GM18870 (cell line): ENCODE results near the gene ATP6V1G1.
"Not testable (repeated sequence)": the region's sequence is repeated elsewhere in the genome, so short reads cannot be mapped to it uniquely, and the experiment has no call there.

Experiments used
- ATAC-seq: cut with Tn5 transposase; IDR thresholded peaks from one replicate; pipeline ENCODE4 v1.9.1; 2021; ENCODE audit warnings: moderate library complexity; ENCODE audit not compliant: unreplicated experiment

Gene ATP6V1G1

DNA sequence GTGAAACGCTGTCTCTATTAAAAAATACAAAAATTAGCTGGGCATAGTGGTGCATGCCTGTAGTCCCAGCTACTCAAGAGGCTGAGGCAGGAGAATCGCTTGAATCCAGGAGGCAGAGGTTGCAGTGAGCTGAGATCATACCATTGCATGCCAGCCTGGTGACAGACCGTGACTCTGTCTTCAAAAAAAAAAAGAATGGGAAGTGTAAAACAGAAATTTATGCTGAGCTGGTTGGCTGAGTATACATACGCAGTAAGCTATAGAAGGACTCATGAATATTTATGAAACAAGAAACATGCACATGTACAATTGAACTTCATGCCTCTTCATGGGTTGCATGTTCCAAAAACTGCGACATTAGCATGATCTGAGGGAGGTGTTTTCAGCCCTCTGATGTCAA lies 10.8 kb upstream of the ATP6V1G1 start:
- ATAC-seq, result not testable (repeated sequence)

DNA sequence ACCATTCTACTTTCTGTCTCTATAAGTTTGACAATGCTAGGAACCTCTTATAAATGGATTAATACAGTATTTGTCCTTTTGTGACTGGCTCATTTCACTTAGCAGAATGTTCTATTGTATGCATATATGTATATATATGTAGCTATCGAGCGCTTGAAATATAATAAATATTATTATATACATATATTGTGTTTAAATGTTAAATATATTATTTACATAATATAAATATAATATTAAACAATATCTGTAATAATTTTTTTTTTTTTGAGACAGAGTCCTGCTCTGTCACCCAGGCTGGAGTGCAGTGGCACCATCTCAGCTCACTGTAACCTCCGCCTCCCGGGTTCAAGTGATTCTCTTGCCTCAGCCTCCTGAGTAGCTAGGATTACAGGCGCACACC lies 9.4 kb upstream of the ATP6V1G1 start:
- not testable (repeated sequence) for ATAC-seq

DNA sequence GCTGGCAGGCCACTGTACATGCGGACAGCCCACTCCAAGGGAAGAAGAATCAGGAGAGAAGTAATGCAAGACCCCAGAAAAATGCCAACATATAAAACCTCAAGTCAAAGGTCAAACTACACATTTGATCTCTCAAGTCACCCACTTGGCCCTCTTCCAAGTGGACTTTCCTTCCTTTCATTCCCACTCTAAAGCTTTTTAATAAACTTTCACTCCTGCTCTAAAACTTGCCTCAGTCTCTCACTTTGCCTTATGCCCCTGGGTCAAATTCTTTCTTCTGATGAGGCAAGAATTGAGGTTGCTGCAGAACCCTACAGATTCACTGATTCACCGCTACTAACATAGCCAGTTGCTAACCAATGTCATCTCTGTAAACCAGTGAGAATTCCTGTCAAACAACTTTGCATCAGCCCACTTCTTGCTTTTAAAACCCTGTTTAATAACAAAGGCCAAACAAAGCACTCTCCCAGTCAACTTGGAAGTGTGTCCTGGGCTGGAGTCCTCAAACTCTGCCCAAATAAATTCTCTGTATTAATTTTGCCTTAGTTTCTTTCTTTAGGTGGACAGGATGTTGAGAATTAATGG lies 6.9 kb upstream of the ATP6V1G1 start:
- no peak for ATAC-seq

DNA sequence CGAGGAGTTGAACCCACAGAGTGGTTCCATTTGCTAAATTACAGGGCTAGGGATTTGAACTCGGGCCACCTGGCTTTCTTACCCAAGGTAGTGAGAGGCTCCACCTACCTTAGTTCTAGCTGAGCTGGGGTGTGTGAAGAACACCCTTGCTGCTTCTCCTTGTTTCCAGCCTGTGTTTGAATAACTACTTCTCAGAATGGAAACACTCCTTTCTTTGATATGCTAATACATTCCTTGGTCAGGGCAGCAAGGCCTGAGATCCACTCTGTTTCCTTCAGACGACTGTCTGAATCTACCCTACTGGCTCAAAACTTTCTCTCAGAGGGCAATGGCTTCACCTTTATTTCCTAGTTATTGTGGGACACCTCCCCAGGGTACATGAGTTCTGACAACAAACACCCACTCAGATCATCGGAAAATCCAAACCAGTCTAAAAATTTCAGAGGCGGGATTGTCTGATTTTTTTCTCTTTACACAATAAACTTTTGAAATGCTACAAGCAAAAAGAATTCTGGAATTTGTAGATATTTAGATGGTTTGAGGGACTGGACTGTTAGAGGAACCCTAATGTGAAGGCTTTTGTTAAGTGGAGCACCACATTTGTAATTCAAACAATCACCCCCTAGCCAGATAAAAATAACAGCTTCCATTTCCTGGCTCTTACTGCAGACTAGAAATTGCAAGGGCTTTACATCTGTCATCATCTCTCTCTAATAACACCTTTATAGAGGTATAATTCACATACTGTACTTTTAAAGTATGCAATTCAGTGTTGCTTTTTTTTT lies 4.0 kb upstream of the ATP6V1G1 start:
- ATAC-seq, result no peak

GRCh38 chr9:114588210-114588609 lies 641 bp downstream of the ATP6V1G1 start:
- ATAC-seq, result no peak

GRCh38 chr9:114588651-114589526 lies 1.3 kb downstream of the ATP6V1G1 start:
- no peak for ATAC-seq

GRCh38 chr9:114590328-114590727 lies 2.8 kb downstream of the ATP6V1G1 start:
- no peak for ATAC-seq

DNA sequence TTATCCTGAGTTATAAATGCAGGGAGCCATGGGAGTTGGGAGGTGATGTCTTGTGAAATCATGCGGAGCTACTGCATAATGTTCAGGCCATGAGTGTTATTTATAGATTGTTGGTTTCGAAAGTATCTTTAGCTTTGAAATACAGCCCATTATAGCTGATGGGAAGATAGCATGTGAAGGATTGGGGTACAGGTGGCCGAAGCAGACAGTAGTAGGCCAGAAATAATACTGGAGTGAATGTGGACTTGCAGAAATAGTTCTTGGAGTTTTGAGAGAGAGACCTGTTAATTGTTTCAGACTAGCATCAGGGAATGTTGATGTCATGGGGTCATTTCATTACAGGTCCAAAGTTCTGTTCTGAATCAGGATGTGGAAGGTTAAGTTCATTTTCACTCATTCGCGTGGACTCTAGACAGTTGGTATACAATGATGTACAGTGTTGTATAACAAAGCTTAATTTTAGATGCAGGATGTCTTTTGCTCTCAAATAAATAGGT lies 3.8 kb downstream of the ATP6V1G1 start:
- ATAC-seq, result no peak

GRCh38 chr9:114591849-114592248 lies 4.3 kb downstream of the ATP6V1G1 start:
- no peak for ATAC-seq

DNA sequence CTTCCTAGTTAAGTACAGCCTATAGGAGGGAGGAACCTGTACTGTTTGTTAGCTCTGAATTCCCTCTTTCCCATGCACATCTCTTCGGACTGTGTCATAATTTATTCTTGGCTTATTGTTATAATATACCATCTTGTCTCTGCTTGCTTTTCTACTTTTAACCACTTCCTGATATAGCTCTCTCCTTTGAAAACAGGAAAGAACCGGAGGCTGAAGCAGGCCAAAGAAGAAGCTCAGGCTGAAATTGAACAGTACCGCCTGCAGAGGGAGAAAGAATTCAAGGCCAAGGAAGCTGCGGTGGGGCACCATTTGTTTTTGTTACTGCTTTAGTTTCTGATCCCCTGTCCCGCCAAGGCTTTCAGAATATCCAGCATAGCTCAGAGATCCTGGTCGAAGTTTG lies 4.8 kb downstream of the ATP6V1G1 start:
- no peak for ATAC-seq

DNA sequence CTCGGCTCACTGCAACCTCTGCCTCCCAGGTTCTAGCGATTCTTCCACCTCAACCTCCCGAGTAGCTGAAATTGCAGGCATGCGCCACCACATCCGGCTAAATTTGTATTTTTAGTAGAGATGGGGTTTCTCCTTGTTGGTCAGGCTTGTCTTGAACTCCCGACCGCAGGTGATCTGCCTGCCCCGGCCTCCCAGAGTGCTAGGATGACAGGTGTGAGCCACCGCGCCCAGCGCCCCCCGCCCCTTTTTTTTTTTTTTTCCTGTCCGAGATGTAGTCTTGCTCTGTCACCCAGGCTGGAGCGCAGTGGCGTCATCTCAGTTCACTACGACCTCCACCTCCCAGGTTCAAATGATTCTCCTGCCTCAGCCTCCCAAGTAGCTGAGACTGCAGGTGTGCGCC lies 6.6 kb downstream of the ATP6V1G1 start:
- no peak for ATAC-seq

GRCh38 chr9:114600502-114601248 lies 13.1 kb downstream of the ATP6V1G1 start:
- not testable (repeated sequence) for ATAC-seq

- ATAC-seq, result not testable (repeated sequence)
These were observed 14.2 kb downstream of the ATP6V1G1 start for GRCh38 chr9:114601787-114602186.

DNA sequence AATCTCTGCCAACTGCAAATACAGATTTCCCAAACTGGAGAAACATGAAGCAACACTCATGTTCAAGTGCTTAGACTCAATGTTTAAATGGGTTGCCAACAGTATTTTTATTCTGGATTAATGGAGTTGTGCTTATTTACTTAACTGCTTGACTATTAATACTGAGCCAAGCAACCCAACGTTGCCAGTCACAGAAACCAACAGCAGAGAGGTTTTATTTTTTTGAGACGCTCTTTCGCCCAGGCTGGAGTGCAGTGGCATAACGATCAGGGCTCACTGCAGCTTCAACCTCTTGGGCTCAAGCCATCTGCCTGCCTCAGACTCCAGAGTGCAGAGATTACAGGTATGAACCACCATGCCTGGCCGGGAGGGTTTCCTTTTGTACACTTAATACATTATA lies 15.1 kb downstream of the ATP6V1G1 start:
- ATAC-seq, result no peak

- no peak for ATAC-seq
These were observed 15.7 kb downstream of the ATP6V1G1 start for GRCh38 chr9:114603248-114603647.

DNA sequence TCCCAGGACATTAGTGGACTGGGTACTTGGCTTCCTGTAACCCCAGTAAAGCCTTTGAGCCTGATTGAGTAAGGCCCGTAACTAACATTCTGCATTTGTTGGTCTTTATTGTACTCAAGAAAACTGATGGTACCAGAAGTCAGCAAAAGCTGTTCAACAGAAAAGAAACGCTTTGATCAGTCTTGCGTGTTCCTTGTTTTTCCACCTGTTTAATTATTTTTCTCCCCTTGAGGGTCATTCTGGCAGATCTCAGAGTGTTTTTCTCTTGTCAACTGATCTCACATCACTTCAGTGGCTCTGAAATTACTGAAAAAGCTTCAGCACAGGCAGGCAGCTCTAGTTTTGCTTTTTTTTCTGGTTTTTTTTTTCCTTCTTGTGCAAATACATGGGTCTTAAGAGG lies 17.4 kb downstream of the ATP6V1G1 start:
- no peak for ATAC-seq

GRCh38 chr9:114606068-114606467 lies 18.5 kb downstream of the ATP6V1G1 start:
- no peak for ATAC-seq

DNA sequence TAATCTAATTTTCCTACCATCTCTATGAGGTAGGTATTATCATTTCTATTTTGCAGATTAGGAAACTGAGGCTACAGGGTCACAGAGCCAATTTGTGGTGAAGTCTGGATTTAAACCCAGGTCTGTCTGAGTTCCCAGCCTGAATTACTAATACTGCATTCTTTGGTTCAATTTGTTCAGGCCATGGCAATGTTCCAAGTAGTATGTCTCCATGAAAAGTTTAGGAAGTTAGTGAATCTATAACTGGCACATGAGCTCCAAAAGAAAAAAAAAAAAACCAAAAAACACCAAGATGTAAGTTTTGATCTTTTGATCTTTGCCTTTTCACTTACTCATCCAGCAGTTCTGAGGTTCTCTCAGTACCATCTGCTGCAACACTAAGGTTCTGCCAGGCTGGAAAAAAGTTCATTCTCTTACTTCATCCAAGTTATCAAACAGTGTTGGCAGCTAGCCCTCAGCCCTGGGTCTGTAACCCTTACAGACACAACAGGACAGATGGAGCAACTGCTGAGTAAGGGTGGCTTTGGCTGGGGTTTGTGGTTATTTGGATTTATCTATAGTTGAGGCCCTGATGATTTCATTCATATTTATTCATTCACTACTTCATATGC lies 19.1 kb downstream of the ATP6V1G1 start:
- no peak for ATAC-seq

GRCh38 chr9:114607671-114608524 lies 20.3 kb downstream of the ATP6V1G1 start:
- peak; percentile 48 for ATAC-seq

- no peak for ATAC-seq
These were observed 20.9 kb downstream of the ATP6V1G1 start for GRCh38 chr9:114608525-114608796.
